Measurements from ENCODE around the gene ADGRG7. TPM values are rescaled to one million over a fixed set of nuclear protein-coding genes. Genes with fewer than 3 reads are reported as not detected.

Gene ADGRG7
- total and polyA plus RNA-seq, 9 of the 15 experiments (the other 6 are each of a cell fraction or from before 2014, with no cell fraction given): 0.03 TPM; not detected in 7

DNA sequence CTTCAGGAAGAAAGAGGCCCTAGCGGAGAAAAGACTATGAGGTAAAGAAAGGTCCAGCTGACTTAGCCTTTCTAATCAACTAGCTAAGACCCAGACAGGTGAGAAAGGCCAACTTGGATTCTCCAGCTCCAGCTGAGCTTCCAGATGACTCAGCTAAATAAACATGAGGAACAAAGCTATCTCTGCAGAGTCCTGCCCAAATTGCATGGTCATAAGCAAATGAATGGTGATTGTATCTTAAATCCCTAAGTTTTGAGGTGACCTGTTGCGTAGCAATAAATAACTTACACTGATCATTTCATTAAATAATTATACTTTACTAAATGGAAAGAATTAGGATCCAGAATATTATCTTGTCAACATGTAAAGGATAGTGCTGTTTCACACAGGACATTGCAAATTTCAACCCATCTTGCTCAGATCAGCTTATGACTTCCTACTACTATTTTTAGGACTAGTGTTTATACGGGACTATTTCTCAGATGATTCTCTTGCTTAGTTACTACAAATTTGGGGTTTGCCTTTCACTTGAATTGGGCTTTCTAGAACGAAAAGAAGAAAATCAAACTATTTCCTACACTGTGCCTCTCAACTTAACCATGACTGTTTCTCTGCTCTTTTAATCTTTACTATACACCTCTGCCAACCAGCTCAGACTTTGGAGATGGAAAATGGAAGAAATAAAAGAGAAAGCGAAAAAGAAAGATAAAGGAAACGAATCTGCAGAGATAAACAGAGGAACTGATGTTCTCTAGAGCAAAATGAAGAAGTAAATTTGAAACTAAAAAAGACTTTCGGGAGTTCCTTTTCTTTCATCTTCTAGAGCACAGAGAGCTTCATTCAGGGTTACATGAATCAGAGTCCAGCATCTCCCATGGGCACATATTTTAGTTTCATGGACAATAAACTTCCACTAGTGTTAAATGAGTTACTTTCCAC lies 6.6 kb upstream of the ADGRG7 start:
- Histone ChIP-seq H3K4me3 (no peak overlapping the region), H3K27ac (ENCODE audit: extremely low read depth, low read depth, low read length) (no peak overlapping the region; the same call in 2 of the 3 replicates), H3K9me1 (ENCODE audit: control insufficient read depth, insufficient read depth, low read length) (no peaks in the 10 kb centered on the region), H3K4me2 (ENCODE audit: insufficient read depth, low read length) (no peak overlapping the region), H3K27me3 (ENCODE audit: control insufficient read depth in 2 of 2, insufficient read depth in 2 of 2, low read length in 2 of 2) (no peaks in the 10 kb centered on the region), H3K79me2 (ENCODE audit: control insufficient read depth, insufficient read depth, low read length) (no peaks in the 10 kb centered on the region), H3K36me3 (ENCODE audit: control insufficient read depth, insufficient read depth, low read length) (no peaks in the 10 kb centered on the region), H3K9ac (ENCODE audit: insufficient read depth in 1 of 2, low read depth in 2 of 2, low read length in 2 of 2) (no peak overlapping the region), H3K9me3 (replicated peaks; ENCODE audit: control insufficient read depth, insufficient read depth, low read depth, low read length) (no peaks in the 10 kb centered on the region), H3K4me1 (replicated peaks in 1 of 2; ENCODE audit: control insufficient read depth in 2 of 2, insufficient read depth in 2 of 2, low read length in 2 of 2) (peaks cover 0 to 8% of the 10 kb centered on the region in 2 experiments; a peak in 3 of 5 replicates), H4K20me1 (replicated peaks; ENCODE audit: control insufficient read depth, insufficient read depth, low read length) (no peaks in the 10 kb centered on the region), H2AFZ (ENCODE audit: low read depth, low read length) (peak overlapping the region; percentile 59; the same call in 1 of the 2 replicates)
- in situ Hi-C loops (cut with MboI): loop anchor here (25.0 kb wide), 1 partner anchor 765 kb away; no protein-coding TSS in a partner anchor
- intact Hi-C loops (cut with micrococcal nuclease): loop anchor here (5.0 kb wide), 1 partner anchor 105 kb away; the partner anchor contains the start of gene TFG
- ATAC-seq (peak; percentile 42; the same call in 2 of the 3 replicates), DNase-seq (ENCODE audit: extremely low read depth in 1 of 4, low spot score in 3 of 4) (peak in 1 of 4 experiments; percentile 28), FAIRE-seq (no peak)
- CTCF ChIA-PET (ENCODE audit: low intra/inter-chr PET ratio): no interaction called here
- POLR2A ChIA-PET: interaction anchor here (1.0 kb wide), 1 partner anchor 13 kb away, joined by 3 read pairs; no protein-coding TSS in a partner anchor
- no TSS peak for BruUV-seq (replicated peaks)
- WGBS (ENCODE audit: insufficient coverage, low coverage, missing lambda C conversion rate): 20% methylated on average over 6 of the region's 7 CpGs
- no peak for TF ChIP-seq RBM15 (IDR thresholded peaks at IDR 0.05; ENCODE audit: insufficient read depth, low read length)
- TF ChIP-seq ZEB2 (IDR thresholded peaks at IDR 0.05): 0 out of 2 replicates have a peak, but pooled peaks have one; percentile 41
- TF ChIP-seq MCM7 (IDR thresholded peaks at IDR 0.05): no peak
- TF ChIP-seq DPF2 (IDR thresholded peaks at IDR 0.05): peak; percentile 32; the same call in 1 of the 2 replicates
- TF ChIP-seq ZNF408 (CRISPR knock-in tag; IDR thresholded peaks at IDR 0.05; ENCODE audit: low read depth): no peak
- TF ChIP-seq JUND (IDR thresholded peaks at IDR 0.05; ENCODE audit: borderline replicate concordance, low read depth, low read length): peak; percentile 72
- TF ChIP-seq JUND (tag; IDR thresholded peaks at IDR 0.05; ENCODE audit: borderline replicate concordance, low read depth, low read length): peak; percentile 76; the same call in 2 of the 3 replicates
- peak in 1 of 2 experiments; percentile 53; a peak in 1 of 4 replicates for TF ChIP-seq ZNF318 (IDR thresholded peaks at IDR 0.05; ENCODE audit: borderline replicate concordance in 1 of 2, low read depth in 1 of 2)
- TF ChIP-seq C11orf30 (IDR thresholded peaks at IDR 0.05; ENCODE audit: low read depth): peak; percentile 90
- TF ChIP-seq MAFK (IDR thresholded peaks at IDR 0.05; ENCODE audit: low read length): peak; percentile 75
- TF ChIP-seq ZNF75A (CRISPR knock-in tag; IDR thresholded peaks at IDR 0.05): no peak
- peak; percentile 80 for TF ChIP-seq BACH1 (tag; IDR thresholded peaks at IDR 0.05)
- peak; percentile 82 for TF ChIP-seq MAFF (IDR thresholded peaks at IDR 0.05; ENCODE audit: low read length)
- no peak for TF ChIP-seq HNRNPK (IDR thresholded peaks at IDR 0.05; ENCODE audit: low read depth, low read length, poor library complexity, severe bottlenecking)
